ENCODE data around the gene GRB7. TPM values are rescaled to one million over a fixed set of nuclear protein-coding genes. Genes with fewer than 3 reads are reported as not detected.

GRB7 gene
- total and polyA plus RNA-seq, 10 of the 15 experiments (the other 5 are each of a cell fraction or from before 2014, with no cell fraction given), result 0.05 to 0.34 (median 0.19) TPM; not detected in 4

DNA sequence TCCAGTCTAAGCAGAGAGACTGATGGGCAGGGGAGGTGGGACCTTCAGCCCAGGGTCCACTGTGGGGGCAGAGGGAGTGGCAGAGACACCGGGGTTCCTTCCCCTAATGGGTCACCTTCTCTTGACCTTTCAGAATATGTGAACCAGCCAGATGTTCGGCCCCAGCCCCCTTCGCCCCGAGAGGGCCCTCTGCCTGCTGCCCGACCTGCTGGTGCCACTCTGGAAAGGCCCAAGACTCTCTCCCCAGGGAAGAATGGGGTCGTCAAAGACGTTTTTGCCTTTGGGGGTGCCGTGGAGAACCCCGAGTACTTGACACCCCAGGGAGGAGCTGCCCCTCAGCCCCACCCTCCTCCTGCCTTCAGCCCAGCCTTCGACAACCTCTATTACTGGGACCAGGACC lies 10.2 kb upstream of the GRB7 start:
- ChIA-PET POLR2A (no interaction called here), CTCF (interaction anchor here (5.6 kb wide), 1 partner anchor 74 kb away, joined by 53 read pairs; no protein-coding TSS in a partner anchor), RAD21 (ENCODE audit: unreplicated experiment) (no interaction called here), SMC1A (ENCODE audit: uncharacterized antibody, unreplicated experiment) (no interaction called here)
- Histone ChIP-seq H3K4me1 (ENCODE audit: control insufficient read depth, insufficient read depth, low read length) (peaks cover 3% of the 10 kb centered on the region; the same call in 1 of the 2 replicates), H3K27me3 (replicated peaks in 1 of 2; ENCODE audit: control insufficient read depth in 2 of 2, insufficient read depth in 2 of 2, low read length in 1 of 2) (no peaks in the 10 kb centered on the region), H3K79me2 (ENCODE audit: control insufficient read depth, insufficient read depth, low read length) (peaks cover 7% of the 10 kb centered on the region), H2AFZ (ENCODE audit: control insufficient read depth, low read depth, low read length) (no peak overlapping the region), H4K20me1 (ENCODE audit: control insufficient read depth, insufficient read depth) (no peaks in the 10 kb centered on the region), H3K4me2 (ENCODE audit: control insufficient read depth, insufficient read depth) (no peak overlapping the region), H3K4me3 (no peak overlapping the region), H3K27ac (ENCODE audit: control insufficient read depth, insufficient read depth) (no peak overlapping the region), H3K9ac (ENCODE audit: control insufficient read depth, insufficient read depth, low read length) (no peak overlapping the region), H3K9me3 (replicated peaks; ENCODE audit: control insufficient read depth, insufficient read depth, low read length) (no peaks in the 10 kb centered on the region), H3K36me3 (ENCODE audit: control insufficient read depth in 2 of 2, insufficient read depth in 2 of 2, low read length in 1 of 2) (0 out of 4 replicates have a peak, but pooled peaks cover 0 to 3% of the 10 kb centered on the region in 2 experiments)
- BruUV-seq (replicated peaks), result no TSS peak
- in situ Hi-C loops (cut with MboI) (no loop called here), intact Hi-C loops (cut with micrococcal nuclease; ENCODE audit: unreplicated experiment) (no loop called here)
- FAIRE-seq (no peak), ATAC-seq (no peak), DNase-seq (ENCODE audit: low read depth, low spot score) (no peak)
- no peak for TF ChIP-seq MTA2 (IDR thresholded peaks at IDR 0.05; ENCODE audit: low read depth)
- no peak for TF ChIP-seq CBX3 (IDR thresholded peaks at IDR 0.05; ENCODE audit: borderline replicate concordance, low read depth)
- no peak for TF ChIP-seq BACH1 (IDR thresholded peaks at IDR 0.05; ENCODE audit: borderline replicate concordance)
- TF ChIP-seq, protein P1, sequence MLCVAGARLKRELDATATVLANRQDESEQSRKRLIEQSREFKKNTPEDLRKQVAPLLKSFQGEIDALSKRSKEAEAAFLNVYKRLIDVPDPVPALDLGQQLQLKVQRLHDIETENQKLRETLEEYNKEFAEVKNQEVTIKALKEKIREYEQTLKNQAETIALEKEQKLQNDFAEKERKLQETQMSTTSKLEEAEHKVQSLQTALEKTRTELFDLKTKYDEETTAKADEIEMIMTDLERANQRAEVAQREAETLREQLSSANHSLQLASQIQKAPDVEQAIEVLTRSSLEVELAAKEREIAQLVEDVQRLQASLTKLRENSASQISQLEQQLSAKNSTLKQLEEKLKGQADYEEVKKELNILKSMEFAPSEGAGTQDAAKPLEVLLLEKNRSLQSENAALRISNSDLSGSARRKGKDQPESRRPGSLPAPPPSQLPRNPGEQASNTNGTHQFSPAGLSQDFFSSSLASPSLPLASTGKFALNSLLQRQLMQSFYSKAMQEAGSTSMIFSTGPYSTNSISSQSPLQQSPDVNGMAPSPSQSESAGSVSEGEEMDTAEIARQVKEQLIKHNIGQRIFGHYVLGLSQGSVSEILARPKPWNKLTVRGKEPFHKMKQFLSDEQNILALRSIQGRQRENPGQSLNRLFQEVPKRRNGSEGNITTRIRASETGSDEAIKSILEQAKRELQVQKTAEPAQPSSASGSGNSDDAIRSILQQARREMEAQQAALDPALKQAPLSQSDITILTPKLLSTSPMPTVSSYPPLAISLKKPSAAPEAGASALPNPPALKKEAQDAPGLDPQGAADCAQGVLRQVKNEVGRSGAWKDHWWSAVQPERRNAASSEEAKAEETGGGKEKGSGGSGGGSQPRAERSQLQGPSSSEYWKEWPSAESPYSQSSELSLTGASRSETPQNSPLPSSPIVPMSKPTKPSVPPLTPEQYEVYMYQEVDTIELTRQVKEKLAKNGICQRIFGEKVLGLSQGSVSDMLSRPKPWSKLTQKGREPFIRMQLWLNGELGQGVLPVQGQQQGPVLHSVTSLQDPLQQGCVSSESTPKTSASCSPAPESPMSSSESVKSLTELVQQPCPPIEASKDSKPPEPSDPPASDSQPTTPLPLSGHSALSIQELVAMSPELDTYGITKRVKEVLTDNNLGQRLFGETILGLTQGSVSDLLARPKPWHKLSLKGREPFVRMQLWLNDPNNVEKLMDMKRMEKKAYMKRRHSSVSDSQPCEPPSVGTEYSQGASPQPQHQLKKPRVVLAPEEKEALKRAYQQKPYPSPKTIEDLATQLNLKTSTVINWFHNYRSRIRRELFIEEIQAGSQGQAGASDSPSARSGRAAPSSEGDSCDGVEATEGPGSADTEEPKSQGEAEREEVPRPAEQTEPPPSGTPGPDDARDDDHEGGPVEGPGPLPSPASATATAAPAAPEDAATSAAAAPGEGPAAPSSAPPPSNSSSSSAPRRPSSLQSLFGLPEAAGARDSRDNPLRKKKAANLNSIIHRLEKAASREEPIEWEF (IDR thresholded peaks at IDR 0.05; ENCODE audit: insufficient replicate concordance, low read depth, low read length), result no peak
- TF ChIP-seq, protein P2, sequence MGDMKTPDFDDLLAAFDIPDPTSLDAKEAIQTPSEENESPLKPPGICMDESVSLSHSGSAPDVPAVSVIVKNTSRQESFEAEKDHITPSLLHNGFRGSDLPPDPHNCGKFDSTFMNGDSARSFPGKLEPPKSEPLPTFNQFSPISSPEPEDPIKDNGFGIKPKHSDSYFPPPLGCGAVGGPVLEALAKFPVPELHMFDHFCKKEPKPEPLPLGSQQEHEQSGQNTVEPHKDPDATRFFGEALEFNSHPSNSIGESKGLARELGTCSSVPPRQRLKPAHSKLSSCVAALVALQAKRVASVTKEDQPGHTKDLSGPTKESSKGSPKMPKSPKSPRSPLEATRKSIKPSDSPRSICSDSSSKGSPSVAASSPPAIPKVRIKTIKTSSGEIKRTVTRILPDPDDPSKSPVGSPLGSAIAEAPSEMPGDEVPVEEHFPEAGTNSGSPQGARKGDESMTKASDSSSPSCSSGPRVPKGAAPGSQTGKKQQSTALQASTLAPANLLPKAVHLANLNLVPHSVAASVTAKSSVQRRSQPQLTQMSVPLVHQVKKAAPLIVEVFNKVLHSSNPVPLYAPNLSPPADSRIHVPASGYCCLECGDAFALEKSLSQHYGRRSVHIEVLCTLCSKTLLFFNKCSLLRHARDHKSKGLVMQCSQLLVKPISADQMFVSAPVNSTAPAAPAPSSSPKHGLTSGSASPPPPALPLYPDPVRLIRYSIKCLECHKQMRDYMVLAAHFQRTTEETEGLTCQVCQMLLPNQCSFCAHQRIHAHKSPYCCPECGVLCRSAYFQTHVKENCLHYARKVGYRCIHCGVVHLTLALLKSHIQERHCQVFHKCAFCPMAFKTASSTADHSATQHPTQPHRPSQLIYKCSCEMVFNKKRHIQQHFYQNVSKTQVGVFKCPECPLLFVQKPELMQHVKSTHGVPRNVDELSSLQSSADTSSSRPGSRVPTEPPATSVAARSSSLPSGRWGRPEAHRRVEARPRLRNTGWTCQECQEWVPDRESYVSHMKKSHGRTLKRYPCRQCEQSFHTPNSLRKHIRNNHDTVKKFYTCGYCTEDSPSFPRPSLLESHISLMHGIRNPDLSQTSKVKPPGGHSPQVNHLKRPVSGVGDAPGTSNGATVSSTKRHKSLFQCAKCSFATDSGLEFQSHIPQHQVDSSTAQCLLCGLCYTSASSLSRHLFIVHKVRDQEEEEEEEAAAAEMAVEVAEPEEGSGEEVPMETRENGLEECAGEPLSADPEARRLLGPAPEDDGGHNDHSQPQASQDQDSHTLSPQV (IDR thresholded peaks at IDR 0.05), result no peak
- no peak for TF ChIP-seq HDAC6 (IDR thresholded peaks at IDR 0.05; ENCODE audit: unreplicated experiment)
- 76% methylated on average over 10 of the region's 10 CpGs for WGBS (ENCODE audit: insufficient coverage, insufficient replicate concordance, low lambda C conversion rate, missing lambda C conversion rate)
